ENCODE results near the gene RTKN. TPM values are rescaled to one million over a fixed set of nuclear protein-coding genes. Genes with fewer than 3 reads are reported as not detected.

RTKN gene
- total and polyA plus RNA-seq, 10 of the 15 experiments (the other 5 are each of a cell fraction or from before 2014, with no cell fraction given) = 0.50 to 12.3 (median 5.4) TPM

DNA sequence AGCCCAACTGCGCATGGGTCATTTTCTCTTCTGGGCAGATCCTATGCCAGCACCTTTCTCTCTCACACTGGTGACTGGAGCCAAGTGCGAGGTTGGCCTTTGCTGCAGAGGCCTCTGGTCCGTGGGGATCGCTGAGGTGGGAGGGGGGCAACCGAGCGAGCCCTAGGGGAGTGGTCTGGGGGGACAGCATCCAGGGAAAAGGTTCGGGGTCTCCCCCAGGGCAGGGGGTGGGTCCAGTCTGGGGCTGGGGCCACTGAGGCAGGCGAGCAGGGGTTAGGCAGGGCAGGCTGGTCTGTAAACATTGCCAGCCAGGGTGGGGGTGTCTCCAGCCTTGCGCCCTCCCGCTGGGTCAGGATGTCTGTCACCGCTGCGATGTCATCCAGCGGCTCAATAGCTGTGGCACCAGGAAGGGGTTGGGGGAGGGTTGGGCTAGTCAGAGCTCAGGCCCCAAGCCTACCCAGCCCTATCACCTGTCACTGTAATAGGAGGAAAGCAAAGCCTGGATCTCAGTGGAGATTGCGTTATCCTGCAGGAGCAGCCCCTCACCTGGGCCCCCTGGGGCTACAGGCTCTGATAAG, 15.5 kb downstream of the RTKN start (continued):
- no peak for TF ChIP-seq SRF (IDR thresholded peaks at IDR 0.05; ENCODE audit: low read depth in 2 of 2, low read length in 2 of 2)
- TF ChIP-seq GABPA (IDR thresholded peaks at IDR 0.05; ENCODE audit: low read depth) = no peak

DNA sequence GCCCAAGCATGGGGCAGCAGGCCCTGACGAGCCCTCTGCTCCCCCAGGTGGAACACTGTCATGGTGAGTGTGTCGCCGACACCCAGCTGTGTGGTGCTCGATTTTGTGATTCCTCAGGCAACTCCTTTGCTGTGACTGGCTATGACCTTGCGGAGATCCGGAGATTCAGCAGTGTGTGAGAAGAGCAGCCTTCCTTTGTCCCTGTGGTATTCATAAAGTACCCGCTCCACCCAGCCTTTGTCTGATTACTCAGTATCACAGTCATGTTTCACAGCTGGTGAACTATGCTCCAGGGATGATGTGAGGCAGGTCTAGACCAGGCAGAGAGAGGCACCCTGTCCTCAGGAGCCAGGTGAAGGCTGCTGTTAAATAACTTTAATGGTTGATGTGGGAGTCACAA, 16.2 kb downstream of the RTKN start:
- FAIRE-seq = no peak
- H3K4me1 ChIP-seq (ENCODE audit: control insufficient read depth, insufficient read depth, low read length) = peaks cover 8% of the 10 kb centered on the region; the same call in 1 of the 2 replicates
- intact Hi-C loops (cut with micrococcal nuclease; ENCODE audit: unreplicated experiment) (no loop called here), in situ Hi-C loops (cut with MboI) (no loop called here)
- H3K36me3 ChIP-seq (ENCODE audit: control insufficient read depth in 2 of 2, insufficient read depth in 2 of 2, low read length in 1 of 2) = peaks cover 0 to 12% of the 10 kb centered on the region in 2 experiments; a peak in 1 of 4 replicates
- no peaks in the 10 kb centered on the region for H4K20me1 ChIP-seq (ENCODE audit: control insufficient read depth, insufficient read depth)
- no peak overlapping the region for H3K4me2 ChIP-seq (ENCODE audit: control insufficient read depth, insufficient read depth)
- no peak for ATAC-seq
- CTCF ChIA-PET = no interaction called here
- TF ChIP-seq TBL1XR1 (IDR thresholded peaks at IDR 0.05; ENCODE audit: low read depth, low read length) = no peak
- TF ChIP-seq NRF1 (conservative IDR thresholded peaks at IDR 0.05; ENCODE audit: low read depth, low read length) = no peak
- TF ChIP-seq, protein P1, sequence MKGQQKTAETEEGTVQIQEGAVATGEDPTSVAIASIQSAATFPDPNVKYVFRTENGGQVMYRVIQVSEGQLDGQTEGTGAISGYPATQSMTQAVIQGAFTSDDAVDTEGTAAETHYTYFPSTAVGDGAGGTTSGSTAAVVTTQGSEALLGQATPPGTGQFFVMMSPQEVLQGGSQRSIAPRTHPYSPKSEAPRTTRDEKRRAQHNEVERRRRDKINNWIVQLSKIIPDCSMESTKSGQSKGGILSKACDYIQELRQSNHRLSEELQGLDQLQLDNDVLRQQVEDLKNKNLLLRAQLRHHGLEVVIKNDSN (IDR thresholded peaks at IDR 0.05; ENCODE audit: borderline replicate concordance, extremely low read length, insufficient read depth, low read depth, low read length) = no peak
- TF ChIP-seq TCF12 (IDR thresholded peaks at IDR 0.05; ENCODE audit: low read depth, low read length) = no peak
- TF ChIP-seq POU2F2 (IDR thresholded peaks at IDR 0.05; ENCODE audit: borderline replicate concordance, low read depth, low read length) = no peak
- no peak for TF ChIP-seq POLR2AphosphoS2 (IDR thresholded peaks at IDR 0.05; ENCODE audit: low read depth, low read length)
- no peak for TF ChIP-seq DPF2 (IDR thresholded peaks at IDR 0.05)
- TF ChIP-seq USF2 (IDR thresholded peaks at IDR 0.05; ENCODE audit: borderline replicate concordance, low read depth, low read length) = no peak
- no peak for TF ChIP-seq CBX3 (IDR thresholded peaks at IDR 0.05; ENCODE audit: borderline replicate concordance, low read depth)
- TF ChIP-seq RBBP5 (conservative IDR thresholded peaks at IDR 0.05) = no peak
- TF ChIP-seq, protein P2, sequence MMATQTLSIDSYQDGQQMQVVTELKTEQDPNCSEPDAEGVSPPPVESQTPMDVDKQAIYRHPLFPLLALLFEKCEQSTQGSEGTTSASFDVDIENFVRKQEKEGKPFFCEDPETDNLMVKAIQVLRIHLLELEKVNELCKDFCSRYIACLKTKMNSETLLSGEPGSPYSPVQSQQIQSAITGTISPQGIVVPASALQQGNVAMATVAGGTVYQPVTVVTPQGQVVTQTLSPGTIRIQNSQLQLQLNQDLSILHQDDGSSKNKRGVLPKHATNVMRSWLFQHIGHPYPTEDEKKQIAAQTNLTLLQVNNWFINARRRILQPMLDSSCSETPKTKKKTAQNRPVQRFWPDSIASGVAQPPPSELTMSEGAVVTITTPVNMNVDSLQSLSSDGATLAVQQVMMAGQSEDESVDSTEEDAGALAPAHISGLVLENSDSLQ (IDR thresholded peaks at IDR 0.05) = no peak
- no peak for TF ChIP-seq SIN3A (IDR thresholded peaks at IDR 0.05; ENCODE audit: low read depth, low read length)
- no peak for TF ChIP-seq RAD21 (IDR thresholded peaks at IDR 0.05; ENCODE audit: insufficient read depth, low read depth, low read length)
- no peak for TF ChIP-seq SREBF2 (IDR thresholded peaks at IDR 0.05; ENCODE audit: low read length)
- TF ChIP-seq NFYA (IDR thresholded peaks at IDR 0.05; ENCODE audit: borderline replicate concordance, low read depth, low read length) = no peak
- peaks cover 9% of the 10 kb centered on the region for H3K79me2 ChIP-seq (ENCODE audit: control insufficient read depth, insufficient read depth, low read length)
- H3K27ac ChIP-seq (ENCODE audit: control insufficient read depth, insufficient read depth) = no peak overlapping the region
- no TSS peak for BruUV-seq (replicated peaks)
- RAD21 ChIA-PET (ENCODE audit: unreplicated experiment) = no interaction called here
- H3K9me3 ChIP-seq (replicated peaks; ENCODE audit: control insufficient read depth, insufficient read depth, low read length) = no peaks in the 10 kb centered on the region
- H2AFZ ChIP-seq (ENCODE audit: control insufficient read depth, low read depth, low read length) = no peak overlapping the region
- POLR2A ChIA-PET = no interaction called here
- SMC1A ChIA-PET (ENCODE audit: uncharacterized antibody, unreplicated experiment) = interaction anchor here (0.9 kb wide), 1 partner anchor 16 kb away, joined by 3 read pairs; no protein-coding TSS in a partner anchor
- WGBS (ENCODE audit: insufficient coverage, insufficient replicate concordance, low lambda C conversion rate, missing lambda C conversion rate) = 89% methylated on average over 7 of the region's 7 CpGs
- no peak overlapping the region for H3K9ac ChIP-seq (ENCODE audit: control insufficient read depth, insufficient read depth, low read length)
- no peak overlapping the region for H3K4me3 ChIP-seq
- H3K27me3 ChIP-seq (replicated peaks in 1 of 2; ENCODE audit: control insufficient read depth in 2 of 2, insufficient read depth in 2 of 2, low read length in 1 of 2) = no peaks in the 10 kb centered on the region
- DNase-seq (ENCODE audit: low read depth, low spot score) = no peak
